Activated CD4-positive, alpha-beta T cell treated with anti-CD3 and anti-CD28 coated beads for 48 hours (primary cell): Measurements from ENCODE around the gene CANT1.

Source experiments
- DNase-seq: peaks from one replicate; pipeline ENCODE4 v3.0.0-alpha.2; 2020

The CANT1 gene

DNA sequence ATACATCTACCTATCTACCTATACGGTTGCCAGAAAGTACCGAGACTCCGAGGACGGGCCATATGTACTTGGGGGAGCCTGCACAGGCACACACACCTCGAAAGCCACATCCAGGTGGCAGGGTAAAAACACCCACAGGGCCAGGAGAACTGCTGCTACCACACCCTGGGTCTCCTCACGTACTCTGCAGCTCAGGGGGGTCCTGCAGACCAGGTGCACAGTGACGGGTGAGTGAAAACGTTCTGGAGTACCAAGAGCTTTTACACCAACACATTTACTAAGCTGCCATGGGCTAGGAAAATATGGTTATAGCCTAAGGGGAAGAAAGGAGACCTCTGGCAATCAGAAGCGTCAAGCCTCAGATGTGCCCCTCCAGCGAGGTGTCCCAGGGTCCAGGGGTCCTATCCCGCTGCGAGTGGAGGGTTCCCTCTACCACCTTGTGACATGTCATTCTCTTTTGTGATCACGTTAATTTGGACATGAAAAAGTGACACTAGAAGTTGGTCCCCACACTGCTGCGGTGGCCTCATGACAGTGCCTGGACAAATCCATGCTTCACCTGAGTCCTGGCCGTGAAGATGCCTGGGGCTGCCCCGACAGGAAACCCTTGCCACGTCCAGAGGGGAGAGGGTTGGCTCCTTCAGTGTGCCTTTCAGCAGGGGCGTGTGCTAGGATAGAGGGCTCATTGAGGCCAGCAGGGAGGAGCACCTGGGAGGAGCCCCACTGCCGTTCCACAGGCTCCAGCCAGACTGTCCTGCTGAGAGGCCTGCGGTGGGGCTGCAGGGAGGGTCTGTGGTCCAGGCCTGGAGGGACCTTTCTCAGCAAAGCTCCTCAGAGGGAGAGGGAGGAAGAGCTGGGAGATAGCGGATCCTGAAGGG is 1.8 kb downstream of the CANT1 start:
- DNase-seq = no peak

DNA sequence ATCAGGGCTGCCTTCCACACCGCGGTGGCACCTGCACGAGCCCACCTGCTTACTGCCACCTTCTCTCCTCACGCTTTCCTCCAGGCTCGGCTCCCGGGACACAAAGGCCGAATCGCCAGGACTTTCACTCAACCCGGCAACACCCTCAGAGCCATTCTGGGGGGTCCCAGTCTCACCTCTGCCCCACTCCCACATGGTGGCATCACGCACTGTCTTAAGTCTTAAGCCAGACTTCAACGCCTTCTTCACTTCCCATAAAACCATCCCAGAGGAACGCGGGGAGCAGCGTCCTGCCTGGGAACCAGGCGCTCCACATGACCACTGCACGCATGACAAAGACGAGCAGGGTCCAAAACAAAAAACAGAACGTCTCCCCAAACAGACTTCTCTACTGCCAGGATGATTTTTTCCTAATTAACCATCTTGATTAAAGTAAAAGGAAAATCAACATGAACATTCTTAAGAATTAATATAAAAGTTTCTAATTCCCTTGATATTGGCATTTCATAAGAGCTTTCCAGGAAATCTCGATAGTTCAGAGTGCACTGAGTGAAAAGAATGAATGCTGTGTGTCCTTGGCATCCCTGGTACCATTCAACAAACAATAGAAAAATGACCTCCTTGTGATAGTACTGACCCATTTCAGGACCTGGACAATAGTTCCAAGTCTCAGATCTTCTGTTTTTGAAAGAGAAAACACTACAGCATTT is 2.6 kb downstream of the CANT1 start:
- no peak for DNase-seq

GRCh38 chr17:79006046-79006445 is 3.5 kb downstream of the CANT1 start:
- DNase-seq = no peak

DNA sequence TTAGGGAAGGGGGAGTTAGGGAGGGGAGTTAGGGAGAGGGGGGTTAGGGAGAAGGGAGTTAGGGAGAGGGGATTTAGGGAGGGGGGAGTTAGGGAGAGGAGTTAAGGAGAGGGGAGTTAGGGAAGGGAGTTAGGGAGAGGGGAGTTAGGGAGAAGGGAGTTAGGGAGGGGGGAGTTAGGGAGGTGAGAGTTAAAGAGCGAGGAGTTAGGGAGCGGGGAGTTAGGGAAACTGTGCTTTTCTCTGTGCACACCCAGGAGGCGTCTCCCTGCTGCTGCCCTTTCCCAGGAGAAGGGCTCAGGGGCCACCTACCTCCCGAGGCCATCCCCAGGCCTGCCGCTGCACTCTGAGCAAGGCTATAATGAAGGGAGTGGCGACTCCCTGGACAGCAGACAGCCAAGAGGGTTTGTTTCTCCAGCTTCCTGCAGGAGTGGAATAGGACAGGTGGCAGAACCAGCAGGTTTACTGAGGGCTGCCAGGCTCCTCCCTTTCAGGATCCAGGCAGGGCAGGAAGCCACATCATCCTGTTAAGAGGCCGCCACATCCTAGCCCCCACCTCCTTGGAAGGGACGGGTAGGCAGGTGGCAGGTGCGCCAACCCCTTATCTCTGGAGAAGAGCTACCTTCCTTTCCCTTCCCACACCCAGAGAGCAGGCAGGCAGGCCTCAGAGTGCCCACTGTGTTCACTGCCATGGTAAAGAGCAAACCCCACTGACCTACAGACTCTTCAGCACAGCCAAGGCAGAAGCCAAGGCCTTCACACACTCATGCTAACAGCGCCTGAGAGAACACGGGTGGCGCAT is 4.3 kb downstream of the CANT1 start:
- DNase-seq = no peak

GRCh38 chr17:79003661-79004411 is 5.7 kb downstream of the CANT1 start:
- DNase-seq = no peak

- DNase-seq = no peak
Observed at GRCh38 chr17:79002796-79003593, 6.6 kb downstream of the CANT1 start.

- DNase-seq = no peak
Observed at GRCh38 chr17:79002291-79002690, 7.3 kb downstream of the CANT1 start.

- DNase-seq = no peak
Observed at GRCh38 chr17:79001190-79002020, 8.2 kb downstream of the CANT1 start.

- no peak for DNase-seq
Observed at GRCh38 chr17:79000396-79001189, 9.0 kb downstream of the CANT1 start.

- DNase-seq = no peak
Observed at GRCh38 chr17:78999947-79000395, 9.6 kb downstream of the CANT1 start.

DNA sequence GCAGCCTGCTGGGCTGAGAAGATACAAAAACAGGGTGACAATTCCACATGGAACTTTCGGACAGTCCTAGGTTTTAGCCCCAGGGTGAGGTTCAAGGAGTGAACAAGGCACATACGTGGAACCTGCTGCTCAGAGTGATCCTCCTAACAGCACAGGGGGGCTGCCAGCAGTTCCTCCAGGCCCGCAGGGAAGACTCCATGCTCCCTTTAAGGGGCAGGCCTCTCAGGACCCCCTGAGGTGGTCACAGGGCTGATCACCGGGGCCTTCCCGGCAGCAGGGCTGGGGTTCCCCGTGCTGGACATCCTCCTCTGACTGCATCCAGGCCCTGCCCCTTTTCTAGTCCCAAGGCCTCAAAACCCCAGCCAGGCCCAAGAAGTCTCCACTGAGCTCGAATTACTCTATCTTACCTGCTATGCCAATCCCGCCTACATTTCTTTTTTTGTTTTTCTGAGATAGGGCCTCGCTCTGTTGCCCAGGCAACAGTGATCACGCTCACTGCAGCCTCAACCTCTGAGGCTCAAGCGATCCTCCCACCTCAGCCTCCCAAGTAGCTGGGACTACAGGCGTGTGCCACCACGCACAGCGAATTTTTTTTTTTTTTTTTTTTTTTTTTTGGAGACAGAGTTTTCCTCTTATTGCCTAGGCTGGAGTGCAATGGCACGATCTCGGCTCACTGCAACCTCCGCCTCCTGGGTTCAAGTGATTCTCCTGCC is 10.4 kb downstream of the CANT1 start:
- DNase-seq = no peak

GRCh38 chr17:78998311-78999055 is 11.1 kb downstream of the CANT1 start:
- DNase-seq = no peak

DNA sequence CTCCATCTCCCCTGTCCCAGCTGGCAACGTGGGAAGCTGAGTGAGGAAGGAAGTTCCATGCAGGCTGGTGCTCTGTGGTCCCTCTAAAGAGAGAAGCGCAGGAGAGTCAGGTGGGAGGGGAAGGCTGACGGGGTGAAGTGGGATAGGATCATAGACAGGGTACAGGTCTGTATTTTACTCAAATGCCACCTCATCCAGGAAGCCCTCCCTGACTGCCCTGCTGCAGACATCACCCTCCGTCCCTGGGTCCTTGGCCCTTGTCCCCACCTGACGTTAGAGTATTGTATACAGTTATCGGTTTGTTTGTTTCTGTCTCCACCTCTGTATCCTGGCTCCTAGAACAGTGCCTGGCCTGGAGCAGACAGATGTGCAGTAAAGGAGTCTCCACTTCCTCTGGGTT is 11.7 kb downstream of the CANT1 start:
- DNase-seq = no peak

GRCh38 chr17:78997231-78997741 is 12.3 kb downstream of the CANT1 start:
- no peak for DNase-seq

DNA sequence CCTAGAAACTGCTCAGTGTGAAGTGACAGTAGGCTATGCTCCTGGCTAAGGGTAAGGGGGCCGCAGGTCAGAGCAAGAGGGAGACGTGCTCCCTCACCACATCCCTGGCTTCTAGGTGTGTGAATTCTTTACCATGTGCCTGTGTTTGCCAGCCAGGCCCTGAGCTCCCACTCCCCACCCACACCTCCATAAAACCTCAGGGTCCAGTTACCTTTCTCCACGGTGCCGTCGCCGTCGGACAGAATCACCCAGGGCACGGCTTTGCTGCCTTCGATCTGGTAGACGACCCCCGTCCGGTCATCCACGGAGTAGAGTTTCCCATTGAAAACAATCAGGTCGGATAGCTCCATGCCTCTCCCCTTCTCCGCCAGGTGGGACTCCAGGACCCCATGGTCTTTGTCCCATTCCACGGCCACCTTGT is 12.8 kb downstream of the CANT1 start:
- DNase-seq = no peak

DNA sequence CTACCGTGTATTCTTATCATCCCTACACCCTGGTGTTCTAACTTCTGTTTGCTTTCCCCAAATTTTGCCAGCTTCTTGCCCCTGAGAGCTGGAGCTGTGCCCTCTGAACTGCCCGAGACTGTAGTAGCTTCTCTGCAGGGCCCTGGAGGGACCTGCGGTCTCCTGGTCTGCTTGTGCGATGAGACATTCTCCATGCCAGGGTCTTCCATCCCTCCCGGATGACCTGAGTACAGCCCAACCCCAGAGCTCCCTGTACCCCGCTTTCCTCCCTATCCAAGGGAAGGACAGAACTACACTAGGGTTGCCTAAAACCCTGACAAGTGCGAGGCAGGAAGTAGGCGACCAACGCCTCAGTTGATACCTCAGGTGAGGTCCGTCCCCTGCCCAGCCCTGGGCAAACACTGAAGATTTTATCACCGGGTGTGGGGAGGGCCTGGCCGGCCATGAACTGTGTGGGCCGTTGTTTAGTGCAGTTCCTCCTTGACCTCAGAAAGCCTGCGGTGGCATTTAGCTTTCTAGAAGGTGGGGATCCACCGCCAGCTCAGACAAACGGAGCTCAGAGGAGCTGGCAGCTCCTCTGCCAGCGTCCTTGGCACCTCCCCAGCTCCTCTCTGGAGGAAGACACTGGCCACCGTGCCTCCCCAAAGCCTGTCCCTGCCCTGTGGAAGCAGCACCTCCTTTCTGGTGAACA is 13.7 kb downstream of the CANT1 start:
- DNase-seq = no peak

DNA sequence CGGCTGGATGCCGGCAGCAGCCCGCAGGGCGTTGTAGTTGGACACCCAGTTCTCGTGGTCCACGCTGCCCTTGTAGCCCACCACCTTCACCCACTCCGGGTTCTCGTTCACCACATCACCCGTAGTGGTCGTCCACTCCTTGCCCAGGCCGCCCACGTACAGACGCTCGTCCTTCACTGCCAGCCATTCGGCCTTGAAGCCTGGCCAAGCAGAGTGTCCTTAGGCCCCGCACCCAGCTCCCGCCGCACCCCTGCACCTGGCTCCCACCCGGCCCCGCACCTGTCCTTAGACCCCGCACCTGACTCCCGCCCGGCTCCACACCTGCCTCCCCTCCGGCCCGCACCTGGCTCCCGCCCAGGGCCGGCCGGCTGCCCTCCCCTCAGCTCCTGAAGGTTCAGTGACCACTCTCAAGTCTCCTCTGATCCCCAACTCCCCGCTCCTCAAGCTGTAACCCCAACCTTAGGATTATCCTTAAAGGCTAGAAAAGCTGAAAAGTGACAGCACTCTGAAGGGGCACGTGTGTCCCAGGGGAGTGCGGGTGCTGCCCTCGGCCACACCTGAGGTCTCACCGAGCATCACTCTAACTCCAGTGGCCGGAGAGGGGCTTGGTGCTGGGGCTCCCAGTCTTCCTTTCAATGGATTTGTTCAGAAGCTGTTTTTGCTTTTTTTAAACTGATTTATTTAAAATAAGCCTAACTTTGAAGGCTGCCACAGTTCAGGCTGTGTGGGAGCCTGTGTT is 14.4 kb downstream of the CANT1 start:
- no peak for DNase-seq
